Measurements from ENCODE around the gene TMEM72.
A peak's percentile ranks its signal among the peaks of the same experiment; 100 is the strongest.

The TMEM72 gene

DNA sequence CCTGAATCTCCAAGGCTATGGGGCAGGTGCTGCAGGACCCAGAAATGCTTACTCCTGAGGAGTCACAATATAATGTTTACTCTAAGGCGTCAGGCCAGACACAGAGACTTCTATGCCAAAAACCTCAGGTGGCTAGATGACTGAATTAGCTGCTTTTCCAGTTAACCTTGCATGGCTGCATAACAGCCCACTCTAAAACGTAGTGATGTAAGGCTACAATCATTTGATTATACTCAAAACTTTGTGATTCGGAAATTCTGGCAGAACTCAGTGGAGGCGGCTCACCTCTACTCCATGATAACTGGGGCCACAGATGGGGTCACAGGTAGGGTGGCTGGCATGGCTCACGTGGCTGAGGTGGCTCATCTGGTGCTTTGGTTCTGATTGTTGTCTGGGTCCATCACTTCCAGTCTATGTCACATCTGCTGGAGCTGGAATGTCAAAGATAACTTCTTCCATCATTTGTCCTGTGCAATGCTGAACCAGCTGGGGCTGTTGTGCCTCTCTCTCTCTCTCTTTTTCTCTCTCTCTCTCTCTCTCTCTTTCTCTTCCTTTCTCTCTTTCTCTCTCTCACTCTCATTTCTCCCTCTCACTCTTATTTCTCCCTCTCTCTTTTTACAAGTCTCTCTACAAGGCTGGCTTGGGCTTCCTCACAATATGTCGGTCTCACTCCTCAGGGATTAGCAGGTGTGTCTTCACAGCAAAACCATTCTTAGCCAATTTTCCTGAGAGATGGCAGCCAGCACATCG is 11.8 kb downstream of the TMEM72 start:
- FAIRE-seq (no peak), DNase-seq (ENCODE audit: insufficient read length, low spot score) (no peak)
- TF ChIP-seq PAX5 (IDR thresholded peaks at IDR 0.05; ENCODE audit: insufficient read depth, low read length, severe bottlenecking) (no peak), POLR2AphosphoS5 (IDR thresholded peaks at IDR 0.05; ENCODE audit: low read depth, low read length) (no peak), POLR2A (IDR thresholded peaks at IDR 0.05; ENCODE audit: low read depth, low read length) (no peak), POU2F2 (IDR thresholded peaks at IDR 0.05; ENCODE audit: low read depth, low read length) (no peak), SPI1 (IDR thresholded peaks at IDR 0.05; ENCODE audit: low read depth, low read length) (no peak), TAF1 (IDR thresholded peaks at IDR 0.05; ENCODE audit: low read depth, low read length) (no peak)

DNA sequence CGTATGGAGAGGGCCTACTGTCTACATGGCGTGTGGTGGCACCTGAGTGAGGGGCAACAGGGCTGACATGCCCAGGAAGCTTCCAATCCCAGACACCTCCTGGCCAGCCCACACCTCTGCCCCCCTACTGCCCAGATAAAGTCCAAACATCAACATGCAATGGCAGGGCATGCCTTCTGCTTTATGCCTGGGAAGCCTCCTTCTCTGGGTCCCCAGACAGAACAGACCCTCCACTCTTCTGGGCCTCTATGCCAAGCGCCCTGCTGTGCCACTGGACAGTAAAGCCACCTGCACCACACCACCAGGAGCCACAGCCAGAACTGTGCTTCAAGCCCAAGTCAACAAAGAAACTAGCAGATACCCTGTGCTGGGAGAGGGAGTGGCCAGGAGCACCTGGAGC is 12.5 kb downstream of the TMEM72 start:
- FAIRE-seq (no peak), DNase-seq (ENCODE audit: insufficient read length, low spot score) (no peak)
- TF ChIP-seq POLR2AphosphoS5 (IDR thresholded peaks at IDR 0.05; ENCODE audit: low read depth, low read length): no peak
- no peak for TF ChIP-seq SPI1 (IDR thresholded peaks at IDR 0.05; ENCODE audit: low read depth, low read length)
- TF ChIP-seq PAX5 (IDR thresholded peaks at IDR 0.05; ENCODE audit: insufficient read depth, low read length, severe bottlenecking): no peak
- no peak for TF ChIP-seq POLR2A (IDR thresholded peaks at IDR 0.05; ENCODE audit: low read depth, low read length)
- no peak for TF ChIP-seq POU2F2 (IDR thresholded peaks at IDR 0.05; ENCODE audit: low read depth, low read length)

DNA sequence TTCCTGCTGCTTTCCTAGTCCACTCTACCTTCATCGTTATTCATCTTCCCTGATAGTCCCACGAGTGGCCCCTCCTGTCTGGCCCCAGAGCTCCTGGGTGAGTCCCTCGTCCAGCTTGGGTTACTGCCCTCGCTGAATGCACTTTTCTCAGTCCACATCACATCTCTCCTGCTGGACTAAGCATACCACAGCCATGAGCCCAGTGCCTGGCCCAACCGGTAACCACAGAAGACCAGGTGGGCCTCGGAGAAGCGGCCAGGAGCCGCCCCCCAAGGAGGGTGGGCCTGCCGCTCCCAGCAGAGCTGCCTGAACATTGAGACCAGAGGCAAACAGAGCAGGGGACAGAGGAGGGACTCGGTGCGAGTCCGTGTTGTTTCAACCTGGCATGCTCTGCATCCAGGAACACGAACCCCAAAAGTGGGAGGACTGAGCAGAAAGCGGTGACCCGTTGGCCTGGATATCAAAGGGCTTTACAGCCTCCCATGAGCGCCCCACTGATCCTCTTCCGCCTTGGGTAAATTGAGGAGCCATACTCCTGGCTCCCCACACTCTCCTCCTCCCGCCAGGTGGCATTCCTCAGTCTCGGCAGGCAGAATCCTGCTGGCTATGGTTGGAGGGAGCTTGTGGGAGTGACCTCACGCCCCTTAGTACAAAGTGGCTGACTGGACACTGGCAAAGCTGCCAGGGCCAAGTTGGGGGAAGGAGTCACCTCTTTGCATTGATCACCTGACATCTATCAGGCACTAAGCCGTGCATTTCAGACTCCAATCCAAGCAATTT is 13.3 kb downstream of the TMEM72 start:
- FAIRE-seq (no peak), DNase-seq (ENCODE audit: insufficient read length, low spot score) (no peak)
- TF ChIP-seq POU2F2 (IDR thresholded peaks at IDR 0.05; ENCODE audit: low read depth, low read length) (no peak), SPI1 (IDR thresholded peaks at IDR 0.05; ENCODE audit: low read depth, low read length) (no peak), POLR2AphosphoS5 (IDR thresholded peaks at IDR 0.05; ENCODE audit: low read depth, low read length) (no peak), PAX5 (IDR thresholded peaks at IDR 0.05; ENCODE audit: insufficient read depth, low read length, severe bottlenecking) (no peak), TAF1 (IDR thresholded peaks at IDR 0.05; ENCODE audit: low read depth, low read length) (no peak), POLR2A (IDR thresholded peaks at IDR 0.05; ENCODE audit: low read depth, low read length) (no peak)

DNA sequence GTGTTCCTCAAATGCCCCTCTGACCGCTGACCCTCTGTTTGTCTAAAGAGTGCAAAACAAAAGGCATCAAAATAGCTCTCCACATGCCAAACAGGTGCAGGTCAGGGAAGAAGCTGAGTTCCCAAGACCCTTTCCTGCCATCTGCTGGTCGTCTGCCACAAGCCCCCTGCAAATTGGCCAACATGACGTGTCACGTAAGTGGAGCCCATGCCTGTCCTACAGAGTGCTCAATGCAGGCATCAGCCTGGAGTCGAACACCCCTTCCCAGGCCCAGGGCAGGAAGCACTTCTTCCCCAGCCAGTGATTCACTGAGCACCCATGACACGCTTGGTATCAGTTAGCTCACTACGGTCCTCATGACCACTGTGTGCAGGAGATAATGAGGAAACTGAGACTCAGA is 14.1 kb downstream of the TMEM72 start:
- FAIRE-seq: no peak
- no peak for DNase-seq (ENCODE audit: insufficient read length, low spot score)

DNA sequence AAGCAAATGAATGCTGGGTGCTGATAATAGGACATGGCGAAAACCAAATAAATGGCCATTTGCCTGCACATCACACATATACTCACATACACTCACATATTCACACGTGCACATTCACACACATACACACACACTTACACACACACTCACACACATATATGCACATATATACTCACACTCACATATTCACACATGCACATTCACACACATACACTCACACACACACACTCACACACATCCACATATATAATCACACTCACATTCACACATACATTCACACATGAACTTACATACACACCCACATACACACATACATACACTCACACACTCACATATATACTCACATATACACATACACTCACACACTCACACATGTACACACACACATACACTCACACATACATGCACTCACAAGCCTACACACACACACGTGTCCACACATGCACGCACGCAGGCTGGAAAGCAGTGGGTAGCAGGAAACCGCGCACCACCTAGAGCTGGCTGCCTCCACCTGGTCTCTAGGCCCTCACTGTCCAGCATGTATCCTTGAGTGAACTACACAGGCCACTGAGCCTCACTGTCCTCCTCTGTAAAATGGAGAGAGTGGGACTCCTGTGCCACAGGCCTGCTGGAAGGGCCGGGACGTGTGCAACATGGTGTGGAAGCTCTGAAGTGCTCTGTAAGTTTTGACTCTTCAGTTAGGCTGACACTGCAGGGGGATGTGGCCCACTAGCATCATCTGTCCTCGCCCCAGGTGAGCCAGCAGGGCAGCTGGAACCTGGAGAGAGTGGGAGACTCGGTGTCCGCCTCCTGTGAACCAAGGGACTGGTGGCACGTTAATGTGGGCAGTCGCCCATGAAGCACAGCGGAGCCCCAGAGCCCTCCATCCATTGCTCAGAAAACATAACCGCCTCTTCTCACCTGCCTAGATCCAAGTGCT is 14.9 kb downstream of the TMEM72 start:
- TF ChIP-seq POLR2AphosphoS5 (IDR thresholded peaks at IDR 0.05; ENCODE audit: low read depth, low read length) (no peak), PAX5 (IDR thresholded peaks at IDR 0.05; ENCODE audit: insufficient read depth, low read length, severe bottlenecking) (no peak), POLR2A (IDR thresholded peaks at IDR 0.05; ENCODE audit: low read depth, low read length) (no peak), TAF1 (IDR thresholded peaks at IDR 0.05; ENCODE audit: low read depth, low read length) (no peak), SPI1 (IDR thresholded peaks at IDR 0.05; ENCODE audit: low read depth, low read length) (no peak), POU2F2 (IDR thresholded peaks at IDR 0.05; ENCODE audit: low read depth, low read length) (no peak)
- FAIRE-seq (peak; percentile 71), DNase-seq (ENCODE audit: insufficient read length, low spot score) (no peak)

More for the DNA sequence above, 14.1 kb downstream of the TMEM72 start:
- TF ChIP-seq POLR2AphosphoS5 (IDR thresholded peaks at IDR 0.05; ENCODE audit: low read depth, low read length): no peak
- TF ChIP-seq POLR2A (IDR thresholded peaks at IDR 0.05; ENCODE audit: low read depth, low read length): no peak
- TF ChIP-seq TAF1 (IDR thresholded peaks at IDR 0.05; ENCODE audit: low read depth, low read length): no peak
- TF ChIP-seq POU2F2 (IDR thresholded peaks at IDR 0.05; ENCODE audit: low read depth, low read length): no peak
- TF ChIP-seq SPI1 (IDR thresholded peaks at IDR 0.05; ENCODE audit: low read depth, low read length): no peak
- TF ChIP-seq PAX5 (IDR thresholded peaks at IDR 0.05; ENCODE audit: insufficient read depth, low read length, severe bottlenecking): no peak

DNA sequence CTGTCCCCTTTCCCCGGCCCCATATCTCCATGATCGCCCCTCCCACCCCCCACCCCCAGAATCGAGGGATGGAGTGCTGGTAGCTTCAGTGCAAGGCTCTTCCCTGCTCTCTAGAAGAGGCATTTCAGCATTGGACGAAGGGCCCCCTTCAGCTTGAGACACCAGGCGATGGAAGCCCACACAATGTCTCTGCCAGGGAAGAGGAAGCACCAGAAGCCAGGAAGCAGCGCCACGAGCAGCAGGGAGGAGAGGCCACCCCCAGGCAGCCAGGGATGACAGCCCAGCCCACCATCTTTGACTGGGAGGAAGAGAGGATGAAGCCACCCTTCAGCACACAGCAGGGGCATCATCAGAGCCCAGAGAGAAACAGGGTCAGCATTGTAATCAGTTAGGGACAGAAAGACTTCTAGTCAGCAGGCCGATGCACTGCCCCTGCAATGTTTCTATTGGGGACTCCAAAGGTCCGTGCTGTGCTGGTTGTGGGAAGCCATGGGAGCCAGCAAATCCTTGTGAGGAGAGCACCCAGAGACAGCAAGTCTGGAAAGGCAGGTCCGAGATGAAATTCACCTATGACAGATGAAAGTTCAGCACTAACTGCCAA is 15.7 kb downstream of the TMEM72 start:
- TF ChIP-seq PAX5 (IDR thresholded peaks at IDR 0.05; ENCODE audit: insufficient read depth, low read length, severe bottlenecking): no peak
- no peak for TF ChIP-seq POLR2AphosphoS5 (IDR thresholded peaks at IDR 0.05; ENCODE audit: low read depth, low read length)
- TF ChIP-seq POU2F2 (IDR thresholded peaks at IDR 0.05; ENCODE audit: low read depth, low read length): no peak
- TF ChIP-seq POLR2A (IDR thresholded peaks at IDR 0.05; ENCODE audit: low read depth, low read length): no peak
- TF ChIP-seq SPI1 (IDR thresholded peaks at IDR 0.05; ENCODE audit: low read depth, low read length): no peak
- no peak for TF ChIP-seq TAF1 (IDR thresholded peaks at IDR 0.05; ENCODE audit: low read depth, low read length)
- no peak for DNase-seq (ENCODE audit: insufficient read length, low spot score)
- no peak for FAIRE-seq

DNA sequence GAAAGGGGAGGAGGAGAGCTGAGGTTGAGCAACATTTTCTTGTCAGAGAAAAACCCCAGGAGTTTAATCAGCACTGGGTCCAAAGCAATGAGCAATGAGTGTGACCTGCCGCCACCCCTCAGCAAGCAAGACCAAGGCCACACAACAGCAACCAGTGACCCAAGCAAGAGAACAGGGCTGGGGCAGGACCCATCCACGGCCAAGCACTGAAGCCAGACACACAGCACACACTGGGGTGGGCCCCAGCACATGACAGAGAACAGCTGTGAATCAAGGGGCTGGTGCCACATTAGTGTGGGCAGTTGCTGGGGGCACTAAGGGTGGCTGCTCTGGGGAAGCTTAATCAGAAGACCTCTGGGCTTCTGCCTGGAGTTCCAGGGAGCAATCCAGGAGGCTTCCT is 16.2 kb downstream of the TMEM72 start:
- DNase-seq (ENCODE audit: insufficient read length, low spot score): no peak

DNA sequence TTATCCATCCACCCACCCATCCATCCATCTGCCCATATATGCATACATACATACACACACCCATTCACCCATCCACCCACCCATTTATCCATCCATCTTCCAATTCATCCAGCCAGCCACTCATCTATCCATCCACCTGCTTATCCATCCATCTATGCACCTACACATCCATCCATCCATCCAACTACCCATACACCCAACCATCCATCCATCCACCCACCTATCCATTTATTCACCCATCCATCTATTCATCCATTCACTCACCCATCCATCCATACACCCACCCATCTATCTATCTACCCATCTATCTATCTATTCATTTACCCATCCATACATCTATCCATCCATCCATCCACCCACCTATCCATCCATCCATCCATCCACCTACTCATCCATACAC is 17.3 kb downstream of the TMEM72 start:
- TF ChIP-seq POLR2A (IDR thresholded peaks at IDR 0.05; ENCODE audit: low read depth, low read length) (no peak), PAX5 (IDR thresholded peaks at IDR 0.05; ENCODE audit: insufficient read depth, low read length, severe bottlenecking) (no peak), SPI1 (IDR thresholded peaks at IDR 0.05; ENCODE audit: low read depth, low read length) (no peak), POLR2AphosphoS5 (IDR thresholded peaks at IDR 0.05; ENCODE audit: low read depth, low read length) (no peak), TAF1 (IDR thresholded peaks at IDR 0.05; ENCODE audit: low read depth, low read length) (no peak), POU2F2 (IDR thresholded peaks at IDR 0.05; ENCODE audit: low read depth, low read length) (no peak)
- DNase-seq (ENCODE audit: insufficient read length, low spot score): no peak
- FAIRE-seq: no peak

More for the DNA sequence above, 16.2 kb downstream of the TMEM72 start:
- TF ChIP-seq POLR2A (IDR thresholded peaks at IDR 0.05; ENCODE audit: low read depth, low read length) (no peak), POU2F2 (IDR thresholded peaks at IDR 0.05; ENCODE audit: low read depth, low read length) (no peak), PAX5 (IDR thresholded peaks at IDR 0.05; ENCODE audit: insufficient read depth, low read length, severe bottlenecking) (no peak), SPI1 (IDR thresholded peaks at IDR 0.05; ENCODE audit: low read depth, low read length) (no peak), TAF1 (IDR thresholded peaks at IDR 0.05; ENCODE audit: low read depth, low read length) (no peak), POLR2AphosphoS5 (IDR thresholded peaks at IDR 0.05; ENCODE audit: low read depth, low read length) (no peak)
- no peak for FAIRE-seq

All from GM12891 (cell line).